Central memory CD8-positive, alpha-beta T cell (primary cell): ENCODE measurements around the gene RANBP3.
A peak's percentile ranks its signal among the peaks of the same experiment; 100 is the strongest.
"Not testable (repeated sequence)": the region's sequence is repeated elsewhere in the genome, so short reads cannot be mapped to it uniquely, and the experiment has no call there.

Experiments
- ATAC-seq: fragments of 150-1000 bp; cut with Tn5 transposase; replicated peaks from 2 replicates; pipeline ENCODE4 v1.10.0; 2022; ENCODE audit warnings: mild to moderate bottlenecking, moderate FRiP score, moderate number of reproducible peaks; ENCODE audit not compliant: poor library complexity, severe bottlenecking; ENCODE audit errors: extremely low read depth
- DNase-seq, 2 donors: peaks; one replicate each; pipeline ENCODE4 v3.0.0; 2021; ENCODE audit warnings: low spot score in 2 of 2
- H3K27ac Mint-ChIP-seq: one replicate; pipeline ENCODE4 v1.8.0; 2022; ENCODE audit warnings: low read depth, mild to moderate bottlenecking, moderate library complexity, mixed read lengths
- H3K27me3 Mint-ChIP-seq: one replicate; pipeline ENCODE4 v1.8.0; 2022; ENCODE audit warnings: mixed read lengths
- H3K36me3 Mint-ChIP-seq: one replicate; pipeline ENCODE4 v1.8.0; 2022; ENCODE audit warnings: mild to moderate bottlenecking, moderate library complexity, mixed read lengths; ENCODE audit not compliant: insufficient read depth
- H3K4me1 Mint-ChIP-seq: one replicate; pipeline ENCODE4 v1.8.0; 2022; ENCODE audit warnings: mixed read lengths
- H3K4me3 Mint-ChIP-seq: one replicate; pipeline ENCODE4 v1.8.0; 2022; ENCODE audit warnings: mild to moderate bottlenecking, moderate library complexity, mixed read lengths
- H3K9me3 Mint-ChIP-seq: one replicate; pipeline ENCODE4 v1.8.0; 2022; ENCODE audit warnings: mixed read lengths

RANBP3 gene

DNA sequence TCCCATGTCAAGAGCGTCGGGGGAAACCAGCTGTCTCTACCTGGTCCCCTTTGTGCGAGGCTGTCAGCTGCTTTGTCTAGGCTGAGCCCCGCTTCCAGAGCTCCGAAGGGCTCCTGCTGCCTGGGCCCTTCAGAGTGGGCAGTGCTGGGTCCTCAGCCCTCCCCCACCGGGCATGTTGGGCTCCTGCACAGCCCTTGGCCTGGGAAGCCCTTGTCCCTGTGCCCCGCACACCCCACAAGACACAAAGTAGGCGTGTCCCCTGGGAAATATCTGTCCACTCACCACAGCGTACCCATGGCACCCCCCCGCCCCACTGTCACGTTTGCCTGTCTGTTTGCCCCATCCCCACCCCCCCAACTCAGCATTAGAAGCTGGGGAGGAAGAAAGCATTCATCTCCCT lies 39.6 kb upstream of the RANBP3 start:
- no peaks in the 10 kb centered on the region for H3K4me1 Mint-ChIP-seq
- no peak overlapping the region for H3K27ac Mint-ChIP-seq
- ATAC-seq (no peak), DNase-seq (no peak)
- peaks cover 1% of the 10 kb centered on the region for H3K36me3 Mint-ChIP-seq
- H3K9me3 Mint-ChIP-seq: no peaks in the 10 kb centered on the region
- no peak overlapping the region for H3K4me3 Mint-ChIP-seq
- H3K27me3 Mint-ChIP-seq: peaks cover 33% of the 10 kb centered on the region

- Mint-ChIP-seq H3K9me3 (no peaks in the 10 kb centered on the region), H3K27ac (no peak overlapping the region), H3K36me3 (peaks cover 1% of the 10 kb centered on the region), H3K4me3 (no peak overlapping the region), H3K27me3 (peaks cover 17% of the 10 kb centered on the region), H3K4me1 (no peaks in the 10 kb centered on the region)
- DNase-seq: no peak
- no peak for ATAC-seq
Measured at GRCh38 chr19:6015841-6016545, 38.1 kb upstream of the RANBP3 start.

- H3K27me3 Mint-ChIP-seq: peaks cover 9% of the 10 kb centered on the region
- H3K4me1 Mint-ChIP-seq: no peaks in the 10 kb centered on the region
- no peak for DNase-seq
- H3K9me3 Mint-ChIP-seq: no peaks in the 10 kb centered on the region
- H3K27ac Mint-ChIP-seq: no peak overlapping the region
- no peak overlapping the region for H3K4me3 Mint-ChIP-seq
- peaks cover 1% of the 10 kb centered on the region for H3K36me3 Mint-ChIP-seq
- ATAC-seq: no peak
Measured at GRCh38 chr19:6014551-6015135, 36.7 kb upstream of the RANBP3 start.

- no peak for ATAC-seq
- Mint-ChIP-seq H3K4me3 (no peak overlapping the region), H3K27me3 (no peaks in the 10 kb centered on the region), H3K36me3 (peaks cover 1% of the 10 kb centered on the region), H3K4me1 (no peaks in the 10 kb centered on the region), H3K27ac (no peak overlapping the region), H3K9me3 (no peaks in the 10 kb centered on the region)
- no peak for DNase-seq
Measured at GRCh38 chr19:6012426-6013170, 34.7 kb upstream of the RANBP3 start.

DNA sequence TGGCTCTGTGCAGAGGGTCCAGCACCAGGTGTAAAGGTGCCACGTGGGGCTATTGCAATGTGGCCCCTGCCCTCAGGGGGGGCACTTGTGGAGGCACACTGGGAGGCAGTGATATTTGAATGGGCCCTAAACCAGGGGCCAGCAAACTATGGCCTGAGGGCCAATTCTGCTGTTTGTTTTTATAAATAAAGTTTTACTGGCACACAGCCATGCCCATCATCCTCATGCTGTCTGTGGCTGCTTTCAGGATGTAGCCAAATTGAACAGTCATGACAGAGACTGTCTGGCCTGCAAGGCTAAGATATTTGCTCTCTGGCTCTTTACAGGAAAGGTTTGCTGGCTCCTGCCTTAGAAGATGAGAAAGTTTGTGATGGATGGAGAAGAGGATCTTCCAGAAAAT lies 33.9 kb upstream of the RANBP3 start:
- H3K36me3 Mint-ChIP-seq: peaks cover 1% of the 10 kb centered on the region
- no peak overlapping the region for H3K4me3 Mint-ChIP-seq
- no peaks in the 10 kb centered on the region for H3K9me3 Mint-ChIP-seq
- no peak for ATAC-seq
- no peaks in the 10 kb centered on the region for H3K27me3 Mint-ChIP-seq
- no peak overlapping the region for H3K27ac Mint-ChIP-seq
- DNase-seq: no peak
- H3K4me1 Mint-ChIP-seq: no peaks in the 10 kb centered on the region

DNA sequence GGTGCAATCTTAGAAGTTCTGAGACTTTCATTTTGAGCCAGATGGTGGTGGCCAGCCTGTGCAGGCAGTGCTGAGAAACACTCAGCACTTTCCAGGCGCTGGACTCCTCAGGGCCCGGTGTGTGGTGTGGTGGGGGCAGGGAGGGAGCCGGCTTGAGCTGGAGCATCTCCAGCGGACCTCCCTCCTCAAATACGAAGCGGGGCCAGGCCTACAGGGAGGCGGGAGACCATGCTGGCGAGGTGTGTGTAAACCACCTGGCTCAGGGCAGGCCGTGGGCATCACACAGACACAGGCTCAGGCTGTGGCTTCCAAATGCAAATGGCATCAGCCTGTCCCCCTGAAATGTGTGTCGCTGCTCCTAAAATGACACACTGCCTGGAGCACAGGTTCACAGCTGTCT lies 33.3 kb upstream of the RANBP3 start:
- no peaks in the 10 kb centered on the region for H3K9me3 Mint-ChIP-seq
- H3K27me3 Mint-ChIP-seq: no peaks in the 10 kb centered on the region
- no peaks in the 10 kb centered on the region for H3K4me1 Mint-ChIP-seq
- no peak overlapping the region for H3K4me3 Mint-ChIP-seq
- DNase-seq (no peak), ATAC-seq (no peak)
- H3K36me3 Mint-ChIP-seq: peaks cover 1% of the 10 kb centered on the region
- no peak overlapping the region for H3K27ac Mint-ChIP-seq

- Mint-ChIP-seq H3K27ac (no peak overlapping the region), H3K9me3 (no peaks in the 10 kb centered on the region), H3K4me1 (no peaks in the 10 kb centered on the region), H3K36me3 (peaks cover 1% of the 10 kb centered on the region), H3K27me3 (no peaks in the 10 kb centered on the region), H3K4me3 (no peak overlapping the region)
- ATAC-seq (no peak), DNase-seq (no peak)
Measured at GRCh38 chr19:6010107-6010506, 32.2 kb upstream of the RANBP3 start.

DNA sequence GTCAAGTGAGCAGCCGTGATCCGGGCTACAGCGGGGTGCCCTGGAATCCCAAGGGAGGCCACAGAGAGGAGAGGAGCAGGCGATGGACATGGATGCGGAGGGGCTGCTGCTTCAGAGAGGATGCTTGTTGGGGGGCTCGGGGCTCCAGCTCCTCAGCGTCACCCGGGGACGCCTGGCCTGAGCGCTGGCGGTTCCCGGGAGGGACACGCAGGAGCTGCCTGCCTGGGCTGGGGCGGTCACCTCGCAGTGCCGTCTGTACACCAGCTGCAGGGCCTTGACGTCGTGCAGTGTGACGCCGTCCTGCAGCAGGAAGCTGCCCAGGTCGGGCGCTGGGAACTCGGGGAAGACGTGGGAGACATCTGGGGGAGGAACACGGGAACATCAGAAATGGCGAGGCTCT lies 29.9 kb upstream of the RANBP3 start:
- no peak for ATAC-seq
- H3K27me3 Mint-ChIP-seq: no peaks in the 10 kb centered on the region
- no peak for DNase-seq
- H3K4me3 Mint-ChIP-seq: no peak overlapping the region
- H3K27ac Mint-ChIP-seq: peak overlapping the region; percentile 29
- no peaks in the 10 kb centered on the region for H3K9me3 Mint-ChIP-seq
- no peaks in the 10 kb centered on the region for H3K4me1 Mint-ChIP-seq
- no peaks in the 10 kb centered on the region for H3K36me3 Mint-ChIP-seq

DNA sequence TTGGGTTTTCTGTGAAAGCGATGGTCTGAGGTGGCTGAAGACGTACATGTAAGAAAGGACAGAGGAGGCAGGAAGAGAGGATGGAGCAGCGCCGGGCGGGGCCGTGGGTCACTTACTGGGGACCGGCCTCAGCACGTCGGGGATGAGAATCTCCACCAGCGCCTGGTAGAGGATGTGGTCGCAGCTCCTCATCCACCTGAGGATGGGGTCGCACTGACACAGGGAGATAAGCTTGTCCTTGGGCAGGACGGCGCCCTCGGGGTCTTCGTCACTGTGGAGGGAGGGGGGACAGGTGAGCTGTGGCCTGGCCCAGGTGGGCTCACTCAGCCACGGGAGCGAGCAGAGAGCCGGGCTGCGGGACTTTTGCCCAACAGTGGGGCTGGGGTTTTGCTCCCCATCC lies 29.0 kb upstream of the RANBP3 start:
- no peaks in the 10 kb centered on the region for H3K9me3 Mint-ChIP-seq
- ATAC-seq (no peak), DNase-seq (no peak)
- H3K27me3 Mint-ChIP-seq: no peaks in the 10 kb centered on the region
- no peaks in the 10 kb centered on the region for H3K36me3 Mint-ChIP-seq
- no peak overlapping the region for H3K4me3 Mint-ChIP-seq
- H3K4me1 Mint-ChIP-seq: no peaks in the 10 kb centered on the region
- no peak overlapping the region for H3K27ac Mint-ChIP-seq

- H3K4me3 Mint-ChIP-seq, H3K27ac Mint-ChIP-seq, ATAC-seq, H3K4me1 Mint-ChIP-seq, DNase-seq, H3K9me3 Mint-ChIP-seq, H3K27me3 Mint-ChIP-seq, H3K36me3 Mint-ChIP-seq: not testable (repeated sequence)
Measured at GRCh38 chr19:6006070-6006446, 28.1 kb upstream of the RANBP3 start.

DNA sequence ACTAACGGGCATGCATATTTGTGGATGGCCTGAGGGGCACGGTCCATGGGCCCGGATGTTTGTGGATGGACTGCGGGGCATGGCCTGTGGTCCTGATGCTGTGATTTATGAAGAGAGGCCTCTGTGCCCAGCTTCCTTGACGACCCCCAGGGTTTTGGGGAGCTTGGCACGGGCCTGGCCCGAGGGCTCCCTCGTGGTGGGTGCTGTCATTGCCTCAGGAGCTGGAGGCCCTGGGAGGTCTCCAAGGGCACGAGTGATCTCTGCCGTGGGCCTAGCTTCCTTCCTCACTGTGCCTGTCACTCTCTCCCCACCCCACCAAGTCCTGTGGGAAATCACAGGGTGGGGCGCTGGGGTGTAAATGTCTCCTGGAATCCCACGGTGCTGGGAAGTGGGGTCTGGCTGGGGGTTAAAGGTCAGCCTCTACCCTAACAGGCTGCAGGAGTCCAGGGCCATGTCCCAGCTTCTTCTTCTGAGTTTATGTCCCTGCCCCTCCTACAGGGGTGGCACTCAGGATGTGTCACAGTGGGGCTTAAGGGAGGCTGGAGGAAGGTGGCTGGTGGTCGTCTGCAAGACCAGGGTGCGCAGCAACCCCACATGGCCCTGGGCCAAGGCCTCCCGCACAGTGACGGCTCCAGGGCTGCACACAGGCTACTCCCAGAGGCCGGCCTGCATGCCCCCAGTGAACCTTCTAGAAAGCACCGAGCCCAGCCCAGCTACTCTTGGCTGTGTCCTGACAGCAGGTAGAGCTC lies 27.6 kb upstream of the RANBP3 start:
- no peak for ATAC-seq
- no peak for DNase-seq
- H3K4me3 Mint-ChIP-seq: no peak overlapping the region
- no peaks in the 10 kb centered on the region for H3K27me3 Mint-ChIP-seq
- H3K4me1 Mint-ChIP-seq: no peaks in the 10 kb centered on the region
- no peak overlapping the region for H3K27ac Mint-ChIP-seq
- H3K36me3 Mint-ChIP-seq: no peaks in the 10 kb centered on the region
- no peaks in the 10 kb centered on the region for H3K9me3 Mint-ChIP-seq

DNA sequence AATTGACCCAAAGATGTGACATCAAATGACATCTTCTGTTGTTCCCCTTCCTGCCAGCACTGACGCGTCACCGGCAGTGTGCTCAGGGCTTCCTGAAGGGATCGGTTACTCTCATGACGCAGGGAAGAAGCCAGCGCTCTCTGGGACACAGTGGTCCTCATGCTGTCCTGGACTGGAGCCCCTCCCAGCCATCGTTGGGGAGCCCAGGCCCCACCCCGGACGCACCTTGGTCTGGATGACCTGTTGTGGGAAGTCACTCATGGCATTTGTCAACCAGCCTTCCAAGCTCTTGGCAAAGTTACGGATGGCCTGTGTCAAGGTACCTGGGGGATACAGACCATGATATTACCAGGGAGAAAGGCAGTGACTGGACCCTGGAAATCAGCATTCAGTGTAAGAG lies 26.0 kb upstream of the RANBP3 start:
- no peaks in the 10 kb centered on the region for H3K4me1 Mint-ChIP-seq
- DNase-seq (no peak), ATAC-seq (no peak)
- H3K9me3 Mint-ChIP-seq: no peaks in the 10 kb centered on the region
- H3K36me3 Mint-ChIP-seq: peaks cover 2% of the 10 kb centered on the region
- H3K27me3 Mint-ChIP-seq: no peaks in the 10 kb centered on the region
- H3K27ac Mint-ChIP-seq: no peak overlapping the region
- H3K4me3 Mint-ChIP-seq: no peak overlapping the region
